D721Med (cell line): ENCODE data around the gene TRPM3.

Experiments used
- DNase-seq: peaks from one replicate; pipeline ENCODE4 v3.0.0; 2011; ENCODE audit warnings: low spot score; ENCODE audit not compliant: insufficient read length
- FAIRE-seq: peaks from 2 replicates; lab custom pipeline; 2011; peaks lifted over from hg19 to GRCh38; lab: Jason Lieb, UNC
- CTCF ChIP-seq: IDR thresholded peaks from 2 replicates; pipeline ENCODE4 v1.5.1; 2012; ENCODE audit warnings: mild to moderate bottlenecking, control low read depth; ENCODE audit not compliant: insufficient read depth; ENCODE audit errors: missing control alignments

The TRPM3 gene

GRCh38 chr9:70947511-70947910, 173.9 kb downstream of the TRPM3 start:
- no peak for TF ChIP-seq CTCF
- FAIRE-seq (no peak), DNase-seq (no peak)

- no peak for TF ChIP-seq CTCF
- FAIRE-seq, result no peak
- DNase-seq, result no peak
Observed at GRCh38 chr9:70947086-70947485, 174.3 kb downstream of the TRPM3 start.

DNA sequence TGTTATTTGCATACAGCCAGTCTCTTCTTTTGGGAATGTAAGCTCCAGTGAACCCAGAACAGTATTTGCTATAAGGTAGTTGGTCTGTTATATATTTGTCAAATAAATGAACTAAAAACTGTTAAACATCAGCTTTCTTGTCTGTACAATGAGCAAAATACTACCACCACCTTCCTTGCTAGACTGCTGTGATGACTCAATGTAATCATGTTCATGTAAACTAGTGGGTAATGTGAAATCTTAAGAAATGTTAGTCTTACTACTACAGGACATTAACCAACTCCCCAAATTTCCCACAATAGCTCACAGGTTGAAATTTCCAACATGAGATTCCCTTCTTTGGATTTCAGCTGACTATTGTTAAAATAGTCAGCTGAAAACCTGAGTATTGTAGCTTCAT, 176.1 kb downstream of the TRPM3 start:
- TF ChIP-seq CTCF, result no peak
- no peak for FAIRE-seq
- no peak for DNase-seq

- no peak for DNase-seq
- FAIRE-seq, result no peak
- TF ChIP-seq CTCF, result no peak
Observed at GRCh38 chr9:70941191-70941590, 180.2 kb downstream of the TRPM3 start.

- DNase-seq, result no peak
- no peak for TF ChIP-seq CTCF
- FAIRE-seq, result no peak
Observed at GRCh38 chr9:70940605-70941004, 180.8 kb downstream of the TRPM3 start.

GRCh38 chr9:70936536-70936935, 184.9 kb downstream of the TRPM3 start:
- DNase-seq (no peak), FAIRE-seq (no peak)
- TF ChIP-seq CTCF, result no peak

GRCh38 chr9:70935856-70936255, 185.6 kb downstream of the TRPM3 start:
- FAIRE-seq (no peak), DNase-seq (no peak)
- no peak for TF ChIP-seq CTCF
